Ammon's horn (tissue), 1 donor: ENCODE measurements around the gene CIBAR2.
A peak's percentile ranks its signal among the peaks of the same experiment; 100 is the strongest.

ENCODE experiments used
- DNase-seq: peaks from one replicate; pipeline ENCODE4 v3.0.0-alpha.2; 2016; ENCODE audit warnings: low spot score

CIBAR2 gene

GRCh38 chr16:85144026-85144915, 32.0 kb upstream of the CIBAR2 start:
- DNase-seq: no peak

- no peak for DNase-seq
Observed at GRCh38 chr16:85142771-85143211, 30.5 kb upstream of the CIBAR2 start.

GRCh38 chr16:85142129-85142513, 29.8 kb upstream of the CIBAR2 start:
- DNase-seq: no peak

- no peak for DNase-seq
Observed at GRCh38 chr16:85141491-85142128, 29.3 kb upstream of the CIBAR2 start.

GRCh38 chr16:85140455-85141012, 28.3 kb upstream of the CIBAR2 start:
- no peak for DNase-seq

GRCh38 chr16:85139881-85140339, 27.6 kb upstream of the CIBAR2 start:
- DNase-seq: no peak

- no peak for DNase-seq
Observed at GRCh38 chr16:85138825-85139627, 26.8 kb upstream of the CIBAR2 start.

GRCh38 chr16:85138073-85138824, 26.0 kb upstream of the CIBAR2 start:
- DNase-seq: no peak

GRCh38 chr16:85137323-85138072, 25.2 kb upstream of the CIBAR2 start:
- DNase-seq: peak; percentile 93

- DNase-seq: no peak
Observed at GRCh38 chr16:85136702-85137322, 24.5 kb upstream of the CIBAR2 start.

- peak; percentile 72 for DNase-seq
Observed at GRCh38 chr16:85136213-85136701, 24.0 kb upstream of the CIBAR2 start.

GRCh38 chr16:85134789-85135142, 22.5 kb upstream of the CIBAR2 start:
- DNase-seq: no peak

- no peak for DNase-seq
Observed at GRCh38 chr16:85134076-85134788, 22.0 kb upstream of the CIBAR2 start.

- DNase-seq: no peak
Observed at GRCh38 chr16:85133290-85133599, 21.0 kb upstream of the CIBAR2 start.

GRCh38 chr16:85132456-85133289, 20.4 kb upstream of the CIBAR2 start:
- DNase-seq: no peak

- no peak for DNase-seq
Observed at GRCh38 chr16:85130705-85131028, 18.4 kb upstream of the CIBAR2 start.

GRCh38 chr16:85129876-85130704, 17.8 kb upstream of the CIBAR2 start:
- DNase-seq: no peak
